GM21529 (cell line): ENCODE results near the gene STK17A.
"Not testable (repeated sequence)": the region's sequence is repeated elsewhere in the genome, so short reads cannot be mapped to it uniquely, and the experiment has no call there.

Source experiments
- ATAC-seq: cut with Tn5 transposase; IDR thresholded peaks from one replicate; pipeline ENCODE4 v1.9.1; 2021; ENCODE audit not compliant: unreplicated experiment

STK17A gene

DNA sequence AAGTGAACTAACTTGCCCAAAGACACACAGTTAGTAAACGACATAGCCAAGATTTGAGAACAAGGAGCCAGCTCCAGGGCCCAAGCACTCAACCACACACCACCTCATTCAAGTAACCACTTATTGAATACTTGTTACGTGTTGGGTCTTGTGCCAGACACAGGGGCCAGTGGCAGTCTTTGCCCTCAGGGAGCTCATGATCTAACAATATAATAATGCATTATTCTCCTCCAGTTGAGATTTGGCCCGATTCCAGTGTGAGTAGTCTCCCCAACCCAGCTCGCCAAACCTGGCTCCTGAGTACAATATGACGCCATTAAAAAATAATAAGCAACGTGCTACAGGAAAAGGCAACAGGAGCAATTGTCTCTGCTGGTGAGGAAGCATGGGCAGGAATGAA, 14.4 kb upstream of the STK17A start:
- ATAC-seq = no peak

DNA sequence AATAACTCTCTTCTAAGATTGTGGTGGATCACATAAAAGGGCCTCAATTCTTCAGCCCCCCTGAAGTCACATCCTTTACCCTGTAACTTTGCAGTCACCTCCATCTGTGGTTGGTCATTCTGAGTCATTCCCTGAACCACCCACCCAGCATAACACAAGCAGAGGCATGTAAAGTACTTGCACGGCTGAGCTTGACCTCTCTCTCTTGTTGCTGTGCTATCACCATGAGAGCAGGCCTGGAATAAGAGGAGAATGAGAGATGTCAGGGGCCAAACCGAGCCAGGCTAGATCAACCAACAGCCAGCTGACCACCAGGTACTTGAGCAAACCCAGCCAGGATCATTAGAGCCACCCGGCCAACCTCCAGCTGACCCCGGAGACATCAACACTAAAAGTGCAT, 13.5 kb upstream of the STK17A start:
- ATAC-seq = peak; percentile 50

DNA sequence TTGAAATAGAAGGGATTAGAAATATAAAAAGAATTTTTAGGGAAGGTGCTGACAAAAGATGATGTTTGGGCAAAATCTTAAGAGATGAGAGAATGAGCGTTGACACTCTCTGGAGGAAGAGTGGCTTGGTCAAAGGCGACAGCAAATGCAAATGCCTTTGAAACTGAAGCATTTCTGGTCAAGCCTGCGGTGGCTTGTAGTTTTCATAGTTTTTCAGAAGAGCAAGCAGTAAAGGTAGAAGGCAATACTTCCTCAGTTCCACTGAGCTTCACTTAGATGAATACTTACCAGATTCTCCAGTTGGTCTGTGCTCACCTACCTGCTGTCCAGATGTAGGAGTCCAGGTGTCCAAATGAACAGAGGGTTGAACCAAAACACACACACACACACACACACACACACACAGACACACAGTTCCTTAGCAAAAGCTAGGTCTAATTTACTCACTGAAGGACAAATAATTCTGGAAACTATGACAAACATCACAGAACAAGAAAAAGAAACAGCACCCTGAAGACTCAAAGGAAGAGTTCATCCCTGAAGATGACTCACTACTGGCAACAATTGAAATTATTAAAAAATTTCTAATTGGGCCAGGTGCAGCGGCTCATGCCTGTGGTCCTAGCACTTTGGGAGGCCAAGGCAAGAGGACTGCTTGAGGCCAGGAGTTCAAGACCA, 12.1 kb upstream of the STK17A start:
- ATAC-seq = peak; percentile 79

DNA sequence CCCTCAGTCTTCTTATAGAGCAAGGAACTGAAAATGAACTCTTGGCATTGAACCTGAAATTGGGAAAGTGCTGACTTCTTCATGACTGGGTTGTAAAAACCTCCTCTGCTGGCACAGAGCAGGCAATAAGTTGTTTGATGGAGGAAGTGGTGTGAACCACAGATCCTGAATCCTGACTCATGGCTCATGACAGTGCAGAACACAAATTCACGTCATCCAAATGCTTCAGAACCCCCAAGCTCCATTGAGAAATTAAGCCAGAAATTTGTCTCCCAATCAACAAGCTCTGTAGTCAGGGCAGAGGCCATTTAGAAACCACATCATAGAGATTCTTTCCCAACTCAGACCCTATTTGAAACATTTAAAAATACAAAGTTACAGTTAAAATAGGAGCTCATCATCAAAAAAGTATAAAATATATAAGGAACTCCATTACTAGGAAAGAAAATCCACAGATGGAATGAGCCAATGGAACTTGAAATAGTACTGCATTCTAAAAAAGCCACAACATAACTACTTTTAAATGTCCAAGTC, 10.3 kb upstream of the STK17A start:
- ATAC-seq = no peak

DNA sequence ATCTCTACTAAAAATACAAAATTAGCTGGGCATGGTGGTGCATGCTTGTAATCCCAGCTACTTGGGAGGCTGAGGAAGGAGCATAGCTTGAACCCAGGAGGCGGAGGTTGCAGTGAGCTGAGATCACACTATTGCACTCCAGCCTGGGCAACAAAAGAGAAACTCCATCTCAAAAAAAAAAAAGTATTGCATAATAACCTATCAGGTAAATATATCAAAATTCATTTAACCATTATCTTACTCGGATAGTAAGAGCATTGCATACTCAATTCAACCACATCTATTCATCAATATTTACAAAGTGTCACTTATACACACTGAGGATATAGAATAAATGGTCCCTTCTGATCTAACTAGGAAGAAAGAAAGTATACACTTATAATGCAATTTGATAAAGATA, 9.1 kb upstream of the STK17A start:
- not testable (repeated sequence) for ATAC-seq

DNA sequence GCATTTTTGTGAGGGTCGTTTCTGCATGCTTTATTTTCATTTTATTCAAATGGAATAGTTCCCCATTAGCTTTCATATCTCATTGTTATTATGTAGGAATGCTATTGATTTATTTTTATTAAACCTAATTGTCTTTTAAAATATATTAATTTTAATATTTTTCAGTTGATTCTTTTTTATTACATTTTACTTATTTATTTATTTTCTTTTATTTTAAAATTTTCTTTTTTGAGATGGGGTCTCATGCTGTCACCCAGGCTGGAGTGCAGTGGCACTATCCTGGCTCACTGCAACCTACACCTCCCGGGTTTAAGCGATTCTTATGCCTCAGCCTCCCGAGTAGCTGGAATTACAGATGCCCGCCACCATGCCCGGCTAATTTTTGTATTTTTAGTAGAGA, 7.4 kb upstream of the STK17A start:
- no peak for ATAC-seq

DNA sequence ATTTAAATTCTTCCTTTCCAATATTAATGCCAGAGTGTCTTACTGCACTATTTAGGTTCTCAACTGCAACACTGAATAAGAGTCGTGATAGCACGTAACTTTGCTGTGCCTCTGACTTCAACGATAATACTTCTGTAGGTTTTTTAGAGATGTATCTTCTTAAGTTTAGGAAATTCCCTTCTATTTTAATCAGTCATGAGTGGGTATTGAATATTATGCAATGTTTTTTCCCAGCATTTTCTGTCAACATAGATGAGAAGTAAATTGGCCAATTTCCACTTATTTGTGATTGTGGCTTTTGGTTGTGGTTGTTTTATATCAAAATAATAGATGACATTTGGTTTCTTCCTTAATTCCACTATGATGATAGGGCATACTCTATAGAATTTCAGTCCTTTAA, 6.7 kb upstream of the STK17A start:
- ATAC-seq = no peak

DNA sequence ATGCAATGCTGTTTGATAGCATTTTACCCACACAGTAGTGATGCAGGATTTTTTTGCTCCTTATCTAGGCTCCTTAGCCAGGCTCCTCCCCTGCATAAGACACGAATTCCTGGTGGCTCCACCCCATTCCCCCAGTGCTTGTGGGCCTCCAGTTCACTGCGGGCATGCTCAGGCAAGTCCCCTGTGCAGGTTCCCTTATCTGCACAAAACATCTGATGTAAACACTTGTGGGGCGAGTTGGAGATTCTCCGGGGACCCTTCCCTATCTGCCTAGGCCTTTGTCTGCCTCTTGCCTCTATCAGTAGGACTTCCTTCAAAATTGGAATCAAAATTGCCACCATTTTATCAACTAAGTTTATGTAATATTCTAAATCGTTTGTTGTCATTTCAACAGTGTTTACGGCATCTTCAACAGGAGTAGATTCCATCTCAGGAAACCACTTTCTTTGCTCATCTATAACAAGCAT, 5.4 kb upstream of the STK17A start:
- ATAC-seq = no peak

DNA sequence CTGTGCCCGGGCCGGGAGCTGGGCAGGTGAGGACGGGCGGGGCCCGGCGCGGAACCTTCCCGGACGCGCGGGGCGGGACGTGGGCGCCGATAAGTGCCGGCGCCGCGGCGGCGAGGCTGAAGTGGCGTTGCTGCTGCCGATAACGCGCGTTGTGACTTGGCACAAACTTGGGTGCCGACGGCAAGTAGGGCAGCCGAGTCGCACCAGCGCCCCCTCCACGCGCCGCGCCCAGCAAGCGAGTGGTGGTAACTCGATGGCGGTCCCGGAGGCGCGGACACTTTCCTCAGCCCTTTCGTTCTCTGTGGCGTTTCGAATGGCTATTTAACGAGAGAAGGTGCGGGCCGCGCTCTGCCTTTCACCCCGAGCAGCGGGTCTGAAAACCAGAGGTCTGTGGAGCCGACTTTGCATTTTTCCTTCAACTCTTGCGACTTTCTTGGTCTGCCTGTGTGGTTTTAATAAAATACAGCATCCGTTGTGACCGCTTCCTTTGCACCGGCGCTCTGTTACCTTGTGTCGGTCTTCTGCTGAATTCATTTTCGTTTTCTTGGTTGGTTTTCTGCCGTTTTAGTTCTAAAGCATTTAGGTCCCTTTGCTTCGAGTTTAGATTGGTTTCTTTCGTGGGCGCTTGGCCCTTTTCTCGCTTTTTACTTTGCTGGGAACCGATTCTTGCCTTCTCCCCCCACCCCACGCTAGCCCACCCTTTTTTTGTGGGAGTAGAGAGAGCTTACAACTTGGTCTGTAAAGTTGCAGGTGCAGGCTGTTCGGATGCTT, 701 bp downstream of the STK17A start:
- peak; percentile 18 for ATAC-seq

DNA sequence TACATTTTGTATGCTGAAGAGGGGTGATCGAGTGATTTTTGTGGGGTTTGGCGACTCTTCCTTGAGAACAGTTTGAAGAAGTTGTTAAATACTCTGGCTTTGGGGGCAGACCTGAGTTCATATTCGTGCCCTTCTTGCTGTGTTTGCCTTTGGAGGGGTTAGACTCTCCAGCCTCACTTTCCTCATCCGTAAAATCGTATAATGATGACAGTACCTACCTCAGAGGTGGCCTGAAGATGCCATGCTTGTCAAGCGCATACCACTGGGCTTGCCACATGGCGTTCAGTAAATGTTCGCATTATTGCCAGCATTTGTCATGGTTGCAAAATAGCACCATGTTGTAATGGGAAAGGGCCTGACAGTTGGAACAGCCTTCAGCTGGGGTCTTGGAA, 1.3 kb downstream of the STK17A start:
- no peak for ATAC-seq

DNA sequence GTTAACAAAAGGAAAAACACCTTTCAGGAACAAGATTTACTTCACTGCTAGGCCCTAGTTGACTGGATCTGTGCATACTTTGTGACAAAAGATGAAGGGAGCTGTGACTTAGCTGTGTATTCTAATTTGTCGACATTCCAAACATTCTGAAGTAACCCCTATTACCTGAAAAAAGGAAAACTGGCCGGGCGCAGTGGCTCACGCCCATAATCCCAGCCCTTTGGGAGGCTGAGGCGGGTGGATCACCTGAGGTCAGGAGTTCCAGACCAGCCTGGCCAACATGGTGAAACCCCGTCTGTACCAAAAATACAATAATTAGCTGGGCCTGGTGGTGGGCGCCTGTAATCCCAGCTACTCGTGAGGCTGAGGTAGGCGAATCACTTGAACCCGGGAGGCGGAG, 1.8 kb downstream of the STK17A start:
- not testable (repeated sequence) for ATAC-seq

DNA sequence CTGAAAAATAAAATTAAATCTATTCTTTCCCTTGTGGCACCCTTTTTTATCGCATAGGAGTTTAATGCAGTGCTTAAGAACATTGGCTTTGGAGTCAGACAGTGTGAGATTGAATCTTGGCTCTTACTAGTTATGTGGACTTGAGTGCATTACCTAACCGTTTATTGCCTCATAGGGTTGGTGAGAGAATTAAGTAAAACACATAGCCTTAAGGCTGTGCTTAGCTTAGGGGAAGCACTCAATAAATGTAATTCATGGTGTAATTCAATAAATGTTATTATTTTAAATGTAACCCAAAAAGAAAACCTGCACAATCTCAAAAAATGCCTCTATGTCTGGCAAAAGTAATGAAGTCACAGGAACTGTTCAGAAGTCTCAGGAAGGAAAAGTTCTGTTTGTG, 2.7 kb downstream of the STK17A start:
- no peak for ATAC-seq

DNA sequence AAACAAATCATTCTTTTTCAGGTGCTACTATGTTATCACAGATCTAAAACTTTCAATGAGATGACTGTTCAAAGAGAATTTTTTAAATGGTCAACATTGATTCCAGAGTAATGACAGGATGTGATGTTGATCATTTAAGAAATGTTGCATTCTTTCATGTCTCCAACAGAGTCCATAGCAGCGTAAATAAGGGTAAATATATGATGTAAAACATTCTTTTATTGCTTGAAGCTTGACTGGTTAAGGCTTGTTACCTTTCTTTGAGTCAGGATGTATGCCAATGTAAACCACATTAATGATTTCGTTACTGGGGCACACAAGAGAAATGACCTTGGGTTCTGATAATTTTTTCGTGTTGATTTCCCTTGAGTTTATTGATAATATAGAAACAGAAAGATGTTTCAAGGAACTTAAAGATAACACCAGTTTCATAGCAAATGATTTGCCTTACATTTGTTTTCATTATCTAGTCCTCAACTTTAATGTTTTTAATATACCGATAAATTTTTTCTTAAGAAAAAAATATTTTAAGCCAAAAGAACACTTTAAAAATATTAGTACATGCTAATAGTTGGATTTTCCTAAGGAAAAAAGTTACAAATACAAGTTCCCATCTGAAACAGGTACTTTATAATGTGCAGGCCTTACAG, 3.5 kb downstream of the STK17A start:
- no peak for ATAC-seq

DNA sequence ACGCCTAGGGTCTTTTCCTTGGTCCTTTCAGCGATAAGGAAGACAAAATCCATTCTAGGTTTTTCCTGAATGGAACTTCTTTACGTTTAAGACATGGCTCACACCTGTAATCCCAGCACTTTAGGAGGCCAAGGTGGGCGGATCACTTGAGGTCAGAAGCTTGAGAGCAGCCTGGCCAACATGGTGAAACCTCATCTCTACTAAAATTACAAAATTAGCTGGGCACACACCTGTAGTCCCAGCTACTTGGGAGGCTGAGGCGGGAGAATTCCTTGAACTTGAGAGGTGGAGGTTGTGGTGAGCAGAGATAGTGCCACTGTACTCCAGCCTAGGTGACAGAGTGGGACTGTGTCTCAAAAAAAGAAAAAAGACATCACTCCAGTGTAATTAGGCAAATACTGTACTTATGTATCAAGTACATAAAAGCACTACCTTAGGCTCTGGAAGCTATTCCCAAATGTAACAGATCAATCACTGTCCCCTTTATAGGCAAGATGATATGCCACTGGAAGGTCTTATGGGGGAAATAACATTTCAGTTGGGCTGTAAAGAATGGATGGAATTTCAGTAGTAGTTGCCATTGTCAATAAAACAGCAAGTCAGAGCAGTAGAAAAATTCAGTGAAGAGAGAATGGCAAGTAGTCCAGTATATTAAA, 5.7 kb downstream of the STK17A start:
- ATAC-seq = no peak

DNA sequence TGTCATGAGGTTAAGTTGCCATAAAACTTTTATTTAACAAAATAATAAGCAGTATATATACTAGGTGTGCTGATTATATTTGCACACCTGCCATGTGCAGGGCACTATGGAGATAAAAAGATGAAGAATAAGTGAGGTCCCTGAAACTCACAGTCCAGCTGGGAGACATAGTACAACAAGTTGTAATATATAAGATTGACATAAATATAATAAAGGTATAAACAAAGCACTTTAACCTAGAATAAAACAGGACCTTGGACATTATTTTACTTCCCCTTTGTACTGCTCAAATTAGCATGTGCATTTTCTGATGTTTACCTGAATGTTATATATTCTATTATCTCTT, 6.2 kb downstream of the STK17A start:
- no peak for ATAC-seq

DNA sequence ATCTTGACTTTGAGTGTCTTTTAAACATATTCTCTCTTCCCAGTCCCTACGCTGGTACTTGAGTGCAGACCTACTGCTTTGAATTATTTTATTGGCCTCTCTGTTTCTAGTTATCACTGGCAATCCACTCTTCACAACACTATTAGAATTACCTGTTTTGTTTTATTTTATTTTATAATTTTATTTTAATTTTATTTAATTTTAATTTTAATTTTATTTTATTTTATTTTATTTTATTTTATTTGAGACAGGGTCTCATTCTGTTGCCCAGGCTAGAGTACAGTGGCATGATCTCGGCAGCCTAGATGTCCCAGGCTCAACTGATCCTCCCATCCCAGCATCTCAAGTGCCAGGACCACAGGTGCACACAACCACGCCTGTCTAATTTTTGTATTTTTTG, 6.8 kb downstream of the STK17A start:
- no peak for ATAC-seq

DNA sequence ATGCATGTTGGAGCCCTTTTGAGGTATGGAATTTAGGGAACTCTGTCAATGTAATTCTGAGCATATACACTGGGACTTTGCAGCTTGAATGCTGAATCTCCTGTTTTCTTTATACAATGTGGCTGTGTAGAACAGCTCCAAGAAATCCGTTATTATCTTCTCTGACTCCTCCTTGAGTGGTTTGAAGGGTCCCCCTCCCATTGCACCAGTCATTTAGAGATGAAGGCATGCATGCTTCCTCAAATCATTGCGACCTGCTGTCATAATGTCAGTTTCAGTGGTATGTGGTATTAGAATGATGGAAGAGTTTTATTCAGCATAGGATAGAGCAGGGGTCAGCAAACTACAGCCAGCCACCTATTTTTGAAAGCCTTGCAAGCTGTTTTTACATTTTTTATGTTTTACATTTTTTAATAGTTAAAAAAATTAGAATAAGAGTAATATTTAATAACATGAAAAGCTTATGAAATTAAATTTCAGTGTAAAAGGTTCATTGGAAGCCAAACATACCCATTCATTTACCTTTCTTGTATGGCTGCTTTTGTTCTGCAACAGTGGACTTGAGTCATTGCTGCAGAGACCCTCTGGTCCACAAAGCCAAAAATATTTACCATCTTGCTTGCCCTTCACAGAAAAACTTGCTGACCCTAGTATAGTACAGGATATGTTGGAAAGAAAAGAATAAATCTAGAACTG, 8.1 kb downstream of the STK17A start:
- ATAC-seq = peak; percentile 70

DNA sequence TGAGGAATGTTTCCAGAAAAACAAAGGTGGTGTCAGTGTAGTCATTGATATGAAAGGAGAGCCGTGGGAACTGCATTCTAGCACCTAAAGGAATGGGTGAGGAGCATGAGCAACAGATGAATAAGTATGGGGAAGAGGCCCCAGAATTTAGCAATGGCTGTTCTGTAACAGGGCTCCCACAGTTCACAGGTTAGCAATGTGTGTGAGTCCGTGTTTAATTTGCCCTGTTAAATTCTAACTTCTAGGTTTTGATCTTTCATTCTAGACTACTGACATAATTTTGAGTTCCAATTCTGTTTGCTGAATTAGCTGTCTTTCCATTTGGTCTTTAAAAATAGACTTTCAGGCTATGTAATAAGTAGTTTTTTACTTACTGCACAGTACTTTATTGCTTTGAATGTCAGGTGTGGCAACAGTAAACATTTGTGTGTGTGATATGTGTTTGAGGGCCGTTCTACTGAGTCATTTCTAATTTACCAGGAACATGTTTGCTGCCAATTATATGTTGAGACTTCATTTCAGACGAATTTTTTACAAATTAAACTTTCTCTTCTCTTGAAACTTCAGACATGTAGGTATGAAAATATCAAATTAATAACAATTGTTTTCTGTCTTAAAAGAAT, 8.8 kb downstream of the STK17A start:
- ATAC-seq = peak; percentile 33

DNA sequence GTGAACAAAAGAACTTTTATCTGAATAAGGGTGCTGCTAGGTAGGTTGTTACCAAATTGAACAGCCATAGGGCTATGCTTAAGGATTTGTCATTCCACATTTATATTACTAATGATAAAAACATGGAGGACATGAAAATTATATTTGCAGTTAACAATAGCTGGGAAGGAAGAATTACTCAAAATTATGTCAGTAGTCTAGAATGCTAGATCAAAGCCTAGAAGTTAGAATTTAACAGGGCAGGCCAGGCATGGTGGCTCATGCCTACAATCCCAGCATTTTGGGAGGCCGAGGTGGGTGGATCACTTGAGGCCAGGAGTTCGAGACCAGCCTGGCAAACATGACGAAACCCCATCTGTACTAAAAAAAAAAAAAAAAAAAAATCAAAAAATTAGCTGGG, 9.4 kb downstream of the STK17A start:
- ATAC-seq = no peak

DNA sequence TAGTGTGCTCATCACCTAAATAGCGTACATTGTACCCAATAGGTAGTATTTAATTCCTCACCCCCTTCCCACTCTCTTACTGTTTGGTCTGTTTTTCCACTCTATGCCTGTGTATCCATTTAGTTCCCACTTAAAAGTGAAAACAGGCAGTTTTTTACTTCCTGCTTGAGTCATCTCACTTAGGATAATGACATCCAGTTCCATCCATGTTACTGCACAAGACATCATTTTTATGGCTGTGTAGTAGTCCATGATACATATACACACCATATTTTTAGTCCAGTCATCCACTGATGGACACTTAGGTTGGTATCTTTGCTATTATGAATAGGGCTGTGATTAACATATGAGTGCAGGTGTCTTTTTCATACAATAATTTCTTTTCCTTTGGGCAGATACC, 10.1 kb downstream of the STK17A start:
- ATAC-seq = no peak
